ENCODE data around the gene ORAI3. TPM values are rescaled to one million over a fixed set of nuclear protein-coding genes. Genes with fewer than 3 reads are reported as not detected.
"Not testable (repeated sequence)": the region's sequence is repeated elsewhere in the genome, so short reads cannot be mapped to it uniquely, and the experiment has no call there.

ORAI3 gene
- total RNA-seq, 1 experiment from 2014 or later: 9.0 TPM

DNA sequence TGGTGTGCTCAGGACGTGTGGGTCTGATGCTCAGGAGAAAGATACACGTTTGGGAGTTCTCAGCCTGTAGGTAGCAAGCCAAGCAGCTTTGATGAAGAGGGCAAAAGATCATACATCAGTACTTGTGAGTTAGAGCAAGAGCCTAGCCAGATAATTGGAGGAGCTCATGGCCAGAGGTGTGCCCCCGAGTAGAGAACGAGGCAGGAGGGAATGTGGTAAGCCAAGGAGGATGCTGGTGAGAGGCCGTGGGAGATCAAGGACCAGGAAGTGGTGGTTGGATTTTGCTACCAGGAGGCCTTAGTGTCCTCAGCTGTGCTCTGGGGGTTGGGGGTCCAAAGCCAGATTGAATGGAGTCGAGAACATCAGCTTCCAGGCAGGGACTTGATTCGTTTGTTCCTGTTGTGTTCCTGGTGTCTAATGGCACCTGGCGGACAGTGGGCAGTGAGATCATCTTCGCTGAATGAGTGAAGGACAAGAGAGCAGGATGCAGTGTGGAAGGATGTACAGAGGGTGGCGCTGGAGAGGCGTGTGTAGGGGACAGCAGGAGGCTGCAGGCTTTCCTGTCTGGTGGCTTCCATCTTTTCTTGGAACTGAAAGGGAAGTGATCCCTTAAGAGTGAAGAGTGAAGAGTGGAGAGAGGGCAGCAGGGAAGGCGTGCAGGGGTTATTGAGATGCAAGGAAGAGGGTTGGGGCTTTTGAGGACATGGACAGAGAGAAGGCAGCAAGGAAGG, 13.9 kb upstream of the ORAI3 start:
- CTCF ChIA-PET: no interaction called here

DNA sequence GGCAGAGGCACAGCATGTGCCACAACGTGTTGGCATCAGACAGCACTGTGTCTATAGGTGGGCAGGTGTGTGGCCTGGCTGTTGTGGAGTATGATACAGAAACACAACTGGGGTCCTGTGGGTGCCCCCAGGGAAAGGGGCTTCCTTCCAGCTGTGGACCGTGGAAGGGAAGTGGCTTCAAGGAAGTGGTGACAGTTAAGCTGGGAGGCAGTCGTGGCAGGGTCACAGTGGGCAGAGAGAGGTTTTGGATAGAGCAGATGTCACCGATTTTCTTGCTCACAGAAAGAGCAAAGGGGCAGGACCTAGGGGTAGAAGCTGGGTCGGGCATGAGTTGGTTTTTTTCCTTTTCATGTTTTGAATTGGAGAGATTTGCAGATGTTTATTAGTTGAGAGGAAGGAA, 11.2 kb upstream of the ORAI3 start:
- RAD21 ChIA-PET (ENCODE audit: low non-redundant PET in 1 of 2, low total read pairs in 2 of 2, uncharacterized antibody in 2 of 2, unreplicated experiment in 2 of 2): no interaction called here
- Histone ChIP-seq H3K27ac (ENCODE audit: low read depth, low read length) (0 out of 2 replicates have a peak overlapping the region, but pooled peaks have one; percentile 18), H3K9me2 (ENCODE audit: insufficient read depth) (no peaks in the 10 kb centered on the region), H3K9ac (ENCODE audit: low read length) (no peak overlapping the region), H4K20me1 (ENCODE audit: insufficient read depth) (no peaks in the 10 kb centered on the region), H3K4me1 (ENCODE audit: control insufficient read depth in 1 of 2, insufficient read depth in 2 of 2, low read length in 2 of 2) (peaks cover 5 to 12% of the 10 kb centered on the region in 2 experiments; a peak in 3 of 4 replicates), H3K4me3 (replicated peaks in 1 of 2; ENCODE audit: low read depth in 1 of 2, low read length in 2 of 2) (no peak overlapping the region), H3K36me3 (ENCODE audit: control insufficient read depth in 1 of 2, insufficient read depth in 2 of 2, low read length in 2 of 2) (peaks cover 0 to 11% of the 10 kb centered on the region in 2 experiments; a peak in 3 of 4 replicates), H2AFZ (ENCODE audit: low read depth, low read length, poor library complexity, severe bottlenecking) (no peak overlapping the region), H3K27me3 (ENCODE audit: insufficient read depth, low read length) (no peaks in the 10 kb centered on the region), H3K4me2 (ENCODE audit: low read length) (no peak overlapping the region), H3K9me3 (ENCODE audit: control insufficient read depth in 1 of 2, insufficient read depth in 1 of 2, low read depth in 1 of 2, low read length in 2 of 2) (no peaks in the 10 kb centered on the region), H3K79me2 (ENCODE audit: insufficient read depth, low read length) (peaks cover 2% of the 10 kb centered on the region; the same call in 1 of the 2 replicates)
- no peak for DNase-seq (ENCODE audit: low read depth, low spot score)
- POLR2A ChIA-PET: no interaction called here
- intact Hi-C loops (cut with micrococcal nuclease): no loop called here
- CTCF ChIA-PET: no interaction called here
- BruUV-seq (replicated peaks): no TSS peak
- no peak for ATAC-seq
- TF ChIP-seq JUND (IDR thresholded peaks at IDR 0.05) (no peak), ZFX (IDR thresholded peaks at IDR 0.05) (no peak), ZNF274 (IDR thresholded peaks at IDR 0.05; ENCODE audit: low read depth, low read length) (no peak)
- TF ChIP-seq, protein P1, sequence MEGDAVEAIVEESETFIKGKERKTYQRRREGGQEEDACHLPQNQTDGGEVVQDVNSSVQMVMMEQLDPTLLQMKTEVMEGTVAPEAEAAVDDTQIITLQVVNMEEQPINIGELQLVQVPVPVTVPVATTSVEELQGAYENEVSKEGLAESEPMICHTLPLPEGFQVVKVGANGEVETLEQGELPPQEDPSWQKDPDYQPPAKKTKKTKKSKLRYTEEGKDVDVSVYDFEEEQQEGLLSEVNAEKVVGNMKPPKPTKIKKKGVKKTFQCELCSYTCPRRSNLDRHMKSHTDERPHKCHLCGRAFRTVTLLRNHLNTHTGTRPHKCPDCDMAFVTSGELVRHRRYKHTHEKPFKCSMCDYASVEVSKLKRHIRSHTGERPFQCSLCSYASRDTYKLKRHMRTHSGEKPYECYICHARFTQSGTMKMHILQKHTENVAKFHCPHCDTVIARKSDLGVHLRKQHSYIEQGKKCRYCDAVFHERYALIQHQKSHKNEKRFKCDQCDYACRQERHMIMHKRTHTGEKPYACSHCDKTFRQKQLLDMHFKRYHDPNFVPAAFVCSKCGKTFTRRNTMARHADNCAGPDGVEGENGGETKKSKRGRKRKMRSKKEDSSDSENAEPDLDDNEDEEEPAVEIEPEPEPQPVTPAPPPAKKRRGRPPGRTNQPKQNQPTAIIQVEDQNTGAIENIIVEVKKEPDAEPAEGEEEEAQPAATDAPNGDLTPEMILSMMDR (IDR thresholded peaks at IDR 0.05 in 2 of 3, conservative IDR thresholded peaks at IDR 0.05 in 1 of 3; ENCODE audit: borderline replicate concordance in 1 of 3, insufficient read depth in 1 of 3, low read depth in 2 of 3, low read length in 2 of 3): no peak

More for the DNA sequence above, 13.9 kb upstream of the ORAI3 start:
- Histone ChIP-seq H3K4me3 (replicated peaks in 1 of 2; ENCODE audit: low read depth in 1 of 2, low read length in 2 of 2) (no peak overlapping the region), H3K27me3 (ENCODE audit: insufficient read depth, low read length) (no peaks in the 10 kb centered on the region), H3K27ac (ENCODE audit: low read depth, low read length) (no peak overlapping the region), H3K36me3 (ENCODE audit: control insufficient read depth in 1 of 2, insufficient read depth in 2 of 2, low read length in 2 of 2) (peaks cover 9 to 26% of the 10 kb centered on the region in 2 experiments), H3K4me2 (ENCODE audit: low read length) (no peak overlapping the region), H3K9me2 (ENCODE audit: insufficient read depth) (no peaks in the 10 kb centered on the region), H3K9me3 (ENCODE audit: control insufficient read depth in 1 of 2, insufficient read depth in 1 of 2, low read depth in 1 of 2, low read length in 2 of 2) (no peaks in the 10 kb centered on the region), H3K79me2 (ENCODE audit: insufficient read depth, low read length) (peaks cover 2% of the 10 kb centered on the region; the same call in 1 of the 2 replicates), H2AFZ (ENCODE audit: low read depth, low read length, poor library complexity, severe bottlenecking) (no peak overlapping the region), H3K9ac (ENCODE audit: low read length) (no peak overlapping the region), H3K4me1 (ENCODE audit: control insufficient read depth in 1 of 2, insufficient read depth in 2 of 2, low read length in 2 of 2) (no peaks in the 10 kb centered on the region), H4K20me1 (ENCODE audit: insufficient read depth) (no peaks in the 10 kb centered on the region)
- intact Hi-C loops (cut with micrococcal nuclease): no loop called here
- ATAC-seq (peak; percentile 85), DNase-seq (ENCODE audit: low read depth, low spot score) (no peak)
- ChIA-PET RAD21 (ENCODE audit: low non-redundant PET in 1 of 2, low total read pairs in 2 of 2, uncharacterized antibody in 2 of 2, unreplicated experiment in 2 of 2) (interaction anchor here in 1 of 2 experiments (0.7 kb wide), 1 partner anchor 107 kb away, joined by 3 read pairs; no protein-coding TSS in a partner anchor), POLR2A (interaction anchor here (0.7 kb wide), 1 partner anchor 209 kb away, joined by 3 read pairs; no protein-coding TSS in a partner anchor)
- BruUV-seq (replicated peaks): no TSS peak
- TF ChIP-seq, protein P1 (IDR thresholded peaks at IDR 0.05 in 2 of 3, conservative IDR thresholded peaks at IDR 0.05 in 1 of 3; ENCODE audit: borderline replicate concordance in 1 of 3, insufficient read depth in 1 of 3, low read depth in 2 of 3, low read length in 2 of 3): peak in 2 of 3 experiments; percentile 70 to 76; a peak in 5 of 6 replicates
- TF ChIP-seq CEBPB (IDR thresholded peaks at IDR 0.05; ENCODE audit: low read depth): no peak

DNA sequence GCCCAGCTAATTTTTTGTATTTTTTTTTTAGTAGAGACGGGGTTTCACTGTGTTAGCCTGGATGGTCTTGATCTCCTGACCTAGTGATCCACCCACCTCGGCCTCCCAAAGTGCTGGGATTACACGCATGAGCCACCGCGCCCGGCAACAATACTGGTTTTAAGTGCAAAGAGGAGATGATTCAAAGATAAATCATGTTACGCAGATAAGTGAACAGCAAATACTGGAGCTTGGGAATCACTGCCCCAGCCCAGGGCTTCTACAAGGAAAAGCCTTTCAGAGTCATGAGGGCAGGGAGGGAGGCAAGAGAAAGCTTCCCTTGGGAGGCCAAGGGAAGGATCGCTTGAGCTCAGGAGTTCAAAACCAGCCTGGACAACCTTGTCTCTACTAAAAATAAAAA, 9.3 kb upstream of the ORAI3 start:
- intact Hi-C loops (cut with micrococcal nuclease); H3K27me3 ChIP-seq (ENCODE audit: insufficient read depth, low read length); H3K9ac ChIP-seq (ENCODE audit: low read length); RAD21 ChIA-PET (ENCODE audit: low non-redundant PET in 1 of 2, low total read pairs in 2 of 2, uncharacterized antibody in 2 of 2, unreplicated experiment in 2 of 2); H3K79me2 ChIP-seq (ENCODE audit: insufficient read depth, low read length); DNase-seq (ENCODE audit: low read depth, low spot score); H3K9me2 ChIP-seq (ENCODE audit: insufficient read depth); H3K27ac ChIP-seq (ENCODE audit: low read depth, low read length); ATAC-seq; H3K4me3 ChIP-seq (replicated peaks in 1 of 2; ENCODE audit: low read depth in 1 of 2, low read length in 2 of 2); H4K20me1 ChIP-seq (ENCODE audit: insufficient read depth); H2AFZ ChIP-seq (ENCODE audit: low read depth, low read length, poor library complexity, severe bottlenecking); BruUV-seq (replicated peaks); H3K4me2 ChIP-seq (ENCODE audit: low read length); H3K9me3 ChIP-seq (ENCODE audit: control insufficient read depth in 1 of 2, insufficient read depth in 1 of 2, low read depth in 1 of 2, low read length in 2 of 2): not testable (repeated sequence)
- peaks cover 5 to 22% of the 10 kb centered on the region in 2 experiments for H3K36me3 ChIP-seq (ENCODE audit: control insufficient read depth in 1 of 2, insufficient read depth in 2 of 2, low read length in 2 of 2)
- CTCF ChIA-PET: interaction anchor here (0.8 to 1.4 kb wide), 2 partner anchors 10 to 133 kb away, joined by 3 read pairs; no protein-coding TSS in a partner anchor
- POLR2A ChIA-PET: interaction anchor here (1.2 to 1.3 kb wide), 2 partner anchors 12 to 95 kb away, joined by 3 to 4 read pairs; no protein-coding TSS in a partner anchor
- H3K4me1 ChIP-seq (ENCODE audit: control insufficient read depth in 1 of 2, insufficient read depth in 2 of 2, low read length in 2 of 2): peaks cover 5 to 12% of the 10 kb centered on the region in 2 experiments; a peak in 3 of 4 replicates
